ENCODE data around the gene CYTH1. TPM values are rescaled to one million over a fixed set of nuclear protein-coding genes. Genes with fewer than 3 reads are reported as not detected.

The CYTH1 gene
- polyA plus RNA-seq, 1 of the 3 experiments (the other 2 are of a cell fraction): 23.8 TPM

GRCh38 chr17:78704594-78704993 is 77.5 kb downstream of the CYTH1 start:
- Histone ChIP-seq H2AFZ (ENCODE audit: low read depth) (no peak overlapping the region), H3K36me3 (replicated peaks in 1 of 2; ENCODE audit: control insufficient read depth in 1 of 2, insufficient read depth in 2 of 2, low read length in 1 of 2) (peaks cover 18 to 36% of the 10 kb centered on the region in 2 experiments), H4K20me1 (ENCODE audit: insufficient read depth) (no peaks in the 10 kb centered on the region), H3K4me2 (no peak overlapping the region), H3K79me2 (ENCODE audit: insufficient read depth) (no peaks in the 10 kb centered on the region), H3K9ac (no peak overlapping the region), H3K27ac (ENCODE audit: low read depth in 2 of 2, low read length in 1 of 2) (peak overlapping the region in 1 of 2 experiments; percentile 97; a peak in 2 of 4 replicates), H3F3A (replicated peaks; ENCODE audit: insufficient read depth) (peaks cover 11% of the 10 kb centered on the region), H3K27me3 (ENCODE audit: insufficient read depth) (no peaks in the 10 kb centered on the region), H3K9me3 (no peaks in the 10 kb centered on the region), H3K9me2 (no peaks in the 10 kb centered on the region), H3K4me3 (ENCODE audit: low read depth in 2 of 2, low read length in 1 of 2) (no peak overlapping the region), H3K4me1 (ENCODE audit: control insufficient read depth in 1 of 2, insufficient read depth in 2 of 2, low read depth in 1 of 2, low read length in 1 of 2) (peaks cover 9 to 52% of the 10 kb centered on the region in 2 experiments)
- POLR2A ChIA-PET: interaction anchor here (1.2 to 1.3 kb wide), 2 partner anchors 13 to 208 kb away, joined by 4 to 13 read pairs; no protein-coding TSS in a partner anchor
- WGBS (ENCODE audit: low lambda C conversion rate): 99% methylated on average over 3 of the region's 3 CpGs
- TF ChIP-seq RXRA (IDR thresholded peaks at IDR 0.05; ENCODE audit: borderline replicate concordance, low read depth) (no peak), POLR2AphosphoS5 (IDR thresholded peaks at IDR 0.05; ENCODE audit: low read depth, low read length) (no peak), NFIC (IDR thresholded peaks at IDR 0.05; ENCODE audit: borderline replicate concordance) (no peak), FOSL2 (IDR thresholded peaks at IDR 0.05; ENCODE audit: borderline replicate concordance, low read depth) (no peak), RFX5 (IDR thresholded peaks at IDR 0.05; ENCODE audit: low read length) (no peak), RAD21 (IDR thresholded peaks at IDR 0.05; ENCODE audit: low read length) (no peak), JUND (IDR thresholded peaks at IDR 0.05) (no peak), CHD2 (IDR thresholded peaks at IDR 0.05; ENCODE audit: low read length, partially characterized antibody) (no peak), NRF1 (IDR thresholded peaks at IDR 0.05; ENCODE audit: low read depth, low read length) (no peak), FOXM1 (IDR thresholded peaks at IDR 0.05; ENCODE audit: low read depth) (no peak), ZBTB33 (IDR thresholded peaks at IDR 0.05; ENCODE audit: borderline replicate concordance, low read depth) (no peak), SMC3 (IDR thresholded peaks at IDR 0.05; ENCODE audit: low read depth, low read length) (no peak), EZH2phosphoT487 (IDR thresholded peaks at IDR 0.05; ENCODE audit: borderline replicate concordance, low read depth) (no peak), CTCF (IDR thresholded peaks at IDR 0.05) (no peak), GATA2 (CRISPR knock-in tag; IDR thresholded peaks at IDR 0.05) (no peak), RCOR1 (IDR thresholded peaks at IDR 0.05; ENCODE audit: low read length) (no peak), TCF12 (IDR thresholded peaks at IDR 0.05) (no peak), YY1 (IDR thresholded peaks at IDR 0.05; ENCODE audit: low read depth) (no peak)
- DNase-seq: no peak
- CTCF ChIA-PET: interaction anchor here (0.6 to 9.0 kb wide), 11 partner anchors 12 to 208 kb away, joined by 3 to 351 read pairs (median 3); no protein-coding TSS in a partner anchor
